CD4-positive, CD25-positive, alpha-beta regulatory T cell (primary cell): ENCODE measurements around the gene MTG1. TPM values are rescaled to one million over a fixed set of nuclear protein-coding genes. Genes with fewer than 3 reads are reported as not detected.
A peak's percentile ranks its signal among the peaks of the same experiment; 100 is the strongest.

Source experiments
- ATAC-seq, 2 donors: fragments of 150-1000 bp; cut with Tn5 transposase; one replicate each; pipeline ENCODE4 v1.10.0; 2021; ENCODE audit warnings: low read depth in 2 of 2, moderate number of reproducible peaks in 2 of 2, moderate library complexity in 1 of 2
- DNase-seq, 3 donors: peaks; one replicate each; pipeline versions ENCODE4 v3.0.0 to v3.0.0-alpha.2; 2012 to 2022; ENCODE audit warnings: mixed read lengths in 1 of 3
- H3K27ac ChIP-seq: one replicate; pipeline ENCODE4 v1.7.0; 2013; ENCODE audit warnings: mild to moderate bottlenecking, low read length; ENCODE audit not compliant: insufficient read depth, poor library complexity, severe bottlenecking
- H3K27me3 ChIP-seq: one replicate; pipeline ENCODE4 v1.7.0; 2013; ENCODE audit warnings: low read length; ENCODE audit not compliant: control insufficient read depth, insufficient read depth
- H3K36me3 ChIP-seq: one replicate; pipeline ENCODE4 v1.7.0; 2013; ENCODE audit warnings: mild to moderate bottlenecking, low read length, moderate library complexity; ENCODE audit not compliant: control insufficient read depth, insufficient read depth
- H3K4me1 ChIP-seq: 2 replicates; pipeline ENCODE4 v1.7.0; 2013; ENCODE audit warnings: mild to moderate bottlenecking, low read length; ENCODE audit not compliant: insufficient read depth, control insufficient read depth, poor library complexity, severe bottlenecking
- H3K4me3 ChIP-seq: one replicate; pipeline ENCODE4 v1.7.0; 2013; ENCODE audit warnings: low read depth, mild to moderate bottlenecking, low read length, moderate library complexity
- H3K9me3 ChIP-seq, 2 experiments: 1 replicate in 1 of 2; 2 replicates in 1 of 2; pipeline ENCODE4 v1.7.0; 2013; ENCODE audit warnings: low read length in 2 of 2, mild to moderate bottlenecking in 1 of 2, moderate library complexity in 1 of 2; ENCODE audit not compliant: control insufficient read depth in 2 of 2
- H3K27ac Mint-ChIP-seq, 3 donors: one replicate each; pipeline ENCODE4 v1.8.0; 2020 to 2022; ENCODE audit warnings: mild to moderate bottlenecking in 3 of 3, mixed read lengths in 3 of 3, moderate library complexity in 2 of 3
- H3K27me3 Mint-ChIP-seq: one replicate; pipeline ENCODE4 v1.8.0; 2022; ENCODE audit warnings: mild to moderate bottlenecking, mixed read lengths
- H3K36me3 Mint-ChIP-seq: one replicate; pipeline ENCODE4 v1.8.0; 2020; ENCODE audit warnings: mixed read lengths
- H3K4me1 Mint-ChIP-seq, 4 donors: one replicate each; pipeline ENCODE4 v1.8.0; 2020 to 2022; ENCODE audit warnings: mixed read lengths in 4 of 4, mild to moderate bottlenecking in 1 of 4
- H3K4me3 Mint-ChIP-seq, 4 donors: one replicate each; pipeline ENCODE4 v1.8.0; 2020 to 2022; ENCODE audit warnings: mild to moderate bottlenecking in 4 of 4, mixed read lengths in 4 of 4, moderate library complexity in 3 of 4
- H3K9me3 Mint-ChIP-seq, 7 donors: one replicate each; pipeline ENCODE4 v1.8.0; 2020 to 2022; ENCODE audit warnings: mixed read lengths in 7 of 7, mild to moderate bottlenecking in 3 of 7, moderate library complexity in 2 of 7
- polyA plus RNA-seq, 4 donors: library from polyadenylated mRNA; unstranded; fragments of 300-500 nt; fragmentation: Illumina TruSeq; gene quantifications; one replicate each; pipeline ENCODE4 v1.2.3, GENCODE V29; 2021
- total RNA-seq: library from RNA; stranded (reverse); gene quantifications from one replicate; pipeline ENCODE4 v1.2.3, GENCODE V29; 2022

MTG1 gene
- total and polyA plus RNA-seq, 5 donors from 2014 or later, result 36.7 to 60.8 (median 37.6) TPM

DNA sequence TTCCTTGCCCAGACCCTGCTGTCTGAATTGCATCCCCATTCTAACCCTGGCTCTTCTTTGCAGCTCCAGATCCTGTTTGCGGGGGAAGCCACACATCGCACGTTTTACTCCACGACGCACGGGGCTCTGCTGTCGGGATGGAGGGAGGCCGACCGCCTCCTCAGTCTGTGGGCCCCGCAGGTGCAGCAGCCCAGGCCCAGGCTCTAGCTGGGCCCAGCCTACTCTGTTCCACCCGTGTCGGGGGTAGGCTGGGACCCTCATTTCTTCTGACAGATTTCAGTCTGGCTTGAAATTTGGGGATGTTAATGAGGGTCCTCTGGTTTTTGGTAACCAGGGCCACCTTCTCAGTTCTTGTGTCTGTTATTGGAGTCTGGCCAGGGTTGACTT lies 2.7 kb upstream of the MTG1 start:
- ATAC-seq, result no peak
- H3K27ac ChIP-seq, result peak overlapping the region; percentile 82
- peaks cover 22 to 62% (median 24%) of the 10 kb centered on the region in 4 donors for H3K4me1 Mint-ChIP-seq

DNA sequence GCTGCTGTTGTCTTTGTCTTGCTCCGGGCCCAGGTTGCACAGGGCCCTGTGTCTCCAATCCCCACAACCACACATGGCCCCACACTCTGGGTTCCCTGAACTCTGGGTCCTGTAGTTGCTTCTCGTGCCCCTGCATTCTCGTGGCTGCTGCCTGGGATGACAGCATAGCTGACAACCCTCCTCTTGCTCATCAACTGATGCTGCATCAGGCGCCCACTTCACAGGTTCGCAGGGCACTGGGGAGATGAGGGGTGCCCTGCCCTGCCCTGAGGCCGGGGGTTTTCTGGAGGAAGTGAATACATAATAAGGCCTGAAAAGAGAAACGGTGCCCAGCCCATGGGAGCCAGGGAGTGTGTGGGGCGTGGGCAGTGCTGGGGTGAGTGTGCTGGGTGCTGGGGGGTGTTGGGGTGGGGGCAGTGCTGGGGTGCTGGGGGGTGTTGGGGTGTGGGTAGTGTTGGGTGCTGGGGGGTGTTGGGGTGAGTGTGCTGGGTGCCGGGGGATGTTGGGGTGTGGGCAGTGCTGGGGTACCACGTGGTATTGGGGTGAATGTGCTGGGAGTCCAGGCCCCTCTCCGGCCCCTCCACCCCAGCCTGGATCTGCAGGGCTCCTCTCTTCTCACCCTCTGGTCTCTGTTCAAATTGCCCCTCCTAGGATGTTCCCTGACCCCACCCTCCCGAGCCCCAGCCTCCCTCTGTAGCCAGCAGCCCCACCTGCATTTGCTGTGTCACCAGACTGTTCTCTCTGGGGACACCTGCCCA lies 2.0 kb upstream of the MTG1 start:
- Mint-ChIP-seq H3K27ac (peak overlapping the region in 2 of 3 donors; percentile 75 to 97), H3K27me3 (no peaks in the 10 kb centered on the region), H3K4me1 (peaks cover 19 to 63% (median 27%) of the 10 kb centered on the region in 4 donors), H3K4me3 (peak overlapping the region in 3 of 4 donors; percentile 62 to 90 (median 87)), H3K9me3 (no peaks in the 10 kb centered on the region), H3K36me3 (no peaks in the 10 kb centered on the region)
- ATAC-seq, result no peak
- Histone ChIP-seq H3K36me3 (peaks cover 8% of the 10 kb centered on the region), H3K27ac (peak overlapping the region; percentile 82), H3K4me3 (no peak overlapping the region), H3K4me1 (peaks cover 66% of the 10 kb centered on the region), H3K9me3 (no peaks in the 10 kb centered on the region), H3K27me3 (no peaks in the 10 kb centered on the region)
- no peak for DNase-seq

More for the DNA sequence above, 2.7 kb upstream of the MTG1 start:
- peak overlapping the region; percentile 75 to 97 (median 92) for H3K27ac Mint-ChIP-seq
- Histone ChIP-seq H3K4me1 (peaks cover 66% of the 10 kb centered on the region), H3K27me3 (no peaks in the 10 kb centered on the region), H3K4me3 (no peak overlapping the region), H3K36me3 (peaks cover 3% of the 10 kb centered on the region), H3K9me3 (no peaks in the 10 kb centered on the region)
- H3K4me3 Mint-ChIP-seq, result peak overlapping the region; percentile 62 to 90 (median 78)
- H3K9me3 Mint-ChIP-seq, result no peaks in the 10 kb centered on the region
- H3K36me3 Mint-ChIP-seq, result no peaks in the 10 kb centered on the region
- H3K27me3 Mint-ChIP-seq, result no peaks in the 10 kb centered on the region
- DNase-seq, result no peak

DNA sequence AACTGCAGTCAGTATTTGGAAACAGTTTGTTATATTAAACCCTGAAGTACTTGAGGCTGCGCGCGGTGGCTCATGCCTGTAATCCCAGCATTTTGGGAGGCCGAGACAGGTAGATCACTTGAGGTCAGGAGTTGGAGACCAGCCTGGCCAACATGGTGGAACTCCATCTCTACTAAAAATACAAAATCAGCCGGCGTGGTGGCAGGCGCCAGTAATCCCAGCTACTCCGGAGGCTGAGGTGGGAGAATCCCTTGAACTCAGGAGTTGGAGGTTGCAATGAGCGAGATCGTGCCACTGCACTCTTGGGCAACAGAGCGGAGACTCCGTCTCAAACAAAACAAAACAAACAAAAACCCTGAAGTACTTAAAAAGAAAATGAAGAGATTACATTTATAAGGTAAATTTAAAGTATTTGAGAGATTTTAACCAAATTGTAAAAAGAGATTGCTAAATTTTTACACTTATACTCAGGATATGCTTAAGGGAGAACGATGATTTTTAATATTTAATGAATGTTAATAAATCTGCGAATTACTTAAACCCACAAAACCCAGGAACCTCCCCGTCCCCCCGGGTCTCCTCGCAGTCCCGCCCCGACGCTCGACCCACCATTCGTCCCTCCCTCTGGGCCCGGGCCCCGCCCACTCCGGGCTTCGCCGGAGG lies 425 bp upstream of the MTG1 start:
- H3K27me3 Mint-ChIP-seq, result no peaks in the 10 kb centered on the region
- Histone ChIP-seq H3K4me3 (peak overlapping the region; percentile 72), H3K9me3 (no peaks in the 10 kb centered on the region), H3K36me3 (peaks cover 19% of the 10 kb centered on the region), H3K27me3 (no peaks in the 10 kb centered on the region), H3K27ac (peak overlapping the region; percentile 67), H3K4me1 (peaks cover 63% of the 10 kb centered on the region)
- no peaks in the 10 kb centered on the region for H3K9me3 Mint-ChIP-seq
- peaks cover 10% of the 10 kb centered on the region for H3K36me3 Mint-ChIP-seq
- peak overlapping the region in 2 of 3 donors; percentile 11 to 69 for H3K27ac Mint-ChIP-seq
- DNase-seq (no peak), ATAC-seq (no peak)
- peak overlapping the region; percentile 84 to 98 (median 92) for H3K4me3 Mint-ChIP-seq
- peaks cover 19 to 69% (median 35%) of the 10 kb centered on the region in 4 donors for H3K4me1 Mint-ChIP-seq

DNA sequence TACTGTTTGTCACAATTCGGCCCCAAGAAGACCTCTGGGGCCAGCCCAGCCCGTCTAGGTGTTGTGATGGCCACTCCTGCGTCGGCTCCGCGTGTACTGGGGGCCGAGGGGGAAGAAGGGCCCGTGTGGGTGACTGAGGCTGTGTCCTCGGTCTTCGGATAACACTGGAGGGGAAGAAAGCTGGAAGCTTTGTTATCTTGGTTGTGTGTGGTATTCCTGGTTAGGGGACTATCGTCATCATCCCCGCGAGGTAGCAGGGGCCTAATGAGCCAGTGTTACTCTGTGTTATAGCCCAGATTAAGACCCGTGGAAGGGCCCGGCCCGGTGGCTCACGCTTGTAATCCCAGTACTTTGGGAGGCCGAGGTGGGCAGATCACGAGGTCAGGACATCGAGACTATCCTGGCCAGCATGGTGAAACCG lies 854 bp downstream of the MTG1 start:
- H3K4me1 Mint-ChIP-seq, result peaks cover 11 to 60% (median 34%) of the 10 kb centered on the region in 4 donors
- H3K27ac Mint-ChIP-seq, result peak overlapping the region; percentile 63 to 92 (median 92)
- H3K27me3 ChIP-seq, result no peaks in the 10 kb centered on the region
- peaks cover 10% of the 10 kb centered on the region for H3K36me3 Mint-ChIP-seq
- DNase-seq (no peak), ATAC-seq (no peak)
- H3K9me3 ChIP-seq, result no peaks in the 10 kb centered on the region
- H3K9me3 Mint-ChIP-seq, result no peaks in the 10 kb centered on the region
- no peaks in the 10 kb centered on the region for H3K27me3 Mint-ChIP-seq
- peaks cover 29% of the 10 kb centered on the region for H3K36me3 ChIP-seq
- peak overlapping the region; percentile 67 for H3K27ac ChIP-seq
- peak overlapping the region; percentile 84 to 98 (median 92) for H3K4me3 Mint-ChIP-seq
- peak overlapping the region; percentile 75 for H3K4me3 ChIP-seq
- H3K4me1 ChIP-seq, result peaks cover 50% of the 10 kb centered on the region

DNA sequence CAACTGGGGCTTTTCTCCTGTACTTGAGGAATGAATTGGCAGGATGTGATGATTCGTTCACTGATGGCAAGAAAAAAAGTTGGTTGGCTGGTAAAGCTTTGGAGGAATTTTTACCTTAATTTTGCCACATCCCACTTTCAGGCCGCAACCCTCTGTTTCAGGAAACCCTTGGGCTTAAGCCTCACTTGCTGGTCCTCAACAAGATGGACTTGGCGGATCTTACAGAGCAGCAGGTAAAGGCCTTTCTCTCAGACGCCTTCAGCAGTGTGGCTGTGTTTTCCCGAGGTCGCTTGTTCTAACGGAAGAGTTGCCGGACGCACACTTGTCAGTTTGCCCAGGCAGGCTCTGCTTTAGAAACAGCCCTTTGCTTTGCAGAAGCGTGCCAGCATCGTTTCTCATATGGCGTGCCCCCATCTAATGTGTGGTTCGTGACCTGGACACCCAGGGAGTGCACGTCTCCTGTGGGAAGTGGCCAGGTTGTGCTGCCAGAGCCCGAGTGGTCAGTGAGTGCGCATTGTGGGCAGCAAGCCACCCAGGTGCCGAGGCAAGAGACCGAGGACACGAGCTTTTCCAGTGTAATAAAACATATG lies 2.2 kb downstream of the MTG1 start:
- H3K27me3 ChIP-seq, result no peaks in the 10 kb centered on the region
- ATAC-seq, result no peak
- no peaks in the 10 kb centered on the region for H3K27me3 Mint-ChIP-seq
- H3K4me1 ChIP-seq, result peaks cover 50% of the 10 kb centered on the region
- H3K4me3 Mint-ChIP-seq, result peak overlapping the region in 3 of 4 donors; percentile 74 to 98 (median 92)
- peaks cover 10 to 54% (median 35%) of the 10 kb centered on the region in 4 donors for H3K4me1 Mint-ChIP-seq
- H3K9me3 Mint-ChIP-seq, result no peaks in the 10 kb centered on the region
- peaks cover 10% of the 10 kb centered on the region for H3K36me3 Mint-ChIP-seq
- no peak overlapping the region for H3K27ac Mint-ChIP-seq
- H3K4me3 ChIP-seq, result no peak overlapping the region
- H3K27ac ChIP-seq, result no peak overlapping the region
- DNase-seq, result no peak
- peaks cover 34% of the 10 kb centered on the region for H3K36me3 ChIP-seq
- H3K9me3 ChIP-seq, result no peaks in the 10 kb centered on the region

DNA sequence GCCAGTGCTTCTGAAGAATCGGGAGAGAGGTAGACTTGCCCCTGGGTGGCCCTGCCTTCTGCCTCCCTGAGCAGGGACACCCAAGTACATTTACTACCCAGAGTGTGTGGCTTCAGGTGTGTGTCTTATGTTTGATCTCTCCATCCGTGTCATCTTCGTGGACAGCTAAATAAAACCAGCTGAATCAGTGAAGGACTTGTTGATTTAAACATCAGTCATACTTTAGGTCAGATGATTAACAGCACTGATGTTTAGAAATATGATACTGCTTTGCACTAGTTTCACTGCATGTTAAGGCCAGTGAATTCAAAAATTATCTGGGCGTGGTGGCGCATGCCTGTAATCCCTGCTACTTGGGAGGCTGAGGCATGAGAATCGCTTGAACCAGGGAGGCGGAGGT lies 4.0 kb downstream of the MTG1 start:
- H3K9me3 Mint-ChIP-seq, result no peaks in the 10 kb centered on the region
- H3K27ac ChIP-seq, result no peak overlapping the region
- no peak overlapping the region for H3K4me3 ChIP-seq
- H3K4me3 Mint-ChIP-seq, result peak overlapping the region in 1 of 4 donors; percentile 66
- ATAC-seq (no peak), DNase-seq (no peak)
- no peak overlapping the region for H3K27ac Mint-ChIP-seq
- H3K36me3 ChIP-seq, result peaks cover 43% of the 10 kb centered on the region
- H3K27me3 ChIP-seq, result no peaks in the 10 kb centered on the region
- peaks cover 14 to 51% (median 36%) of the 10 kb centered on the region in 4 donors for H3K4me1 Mint-ChIP-seq
- H3K4me1 ChIP-seq, result peaks cover 35% of the 10 kb centered on the region
- H3K36me3 Mint-ChIP-seq, result peaks cover 17% of the 10 kb centered on the region
- H3K9me3 ChIP-seq, result no peaks in the 10 kb centered on the region
- no peaks in the 10 kb centered on the region for H3K27me3 Mint-ChIP-seq

DNA sequence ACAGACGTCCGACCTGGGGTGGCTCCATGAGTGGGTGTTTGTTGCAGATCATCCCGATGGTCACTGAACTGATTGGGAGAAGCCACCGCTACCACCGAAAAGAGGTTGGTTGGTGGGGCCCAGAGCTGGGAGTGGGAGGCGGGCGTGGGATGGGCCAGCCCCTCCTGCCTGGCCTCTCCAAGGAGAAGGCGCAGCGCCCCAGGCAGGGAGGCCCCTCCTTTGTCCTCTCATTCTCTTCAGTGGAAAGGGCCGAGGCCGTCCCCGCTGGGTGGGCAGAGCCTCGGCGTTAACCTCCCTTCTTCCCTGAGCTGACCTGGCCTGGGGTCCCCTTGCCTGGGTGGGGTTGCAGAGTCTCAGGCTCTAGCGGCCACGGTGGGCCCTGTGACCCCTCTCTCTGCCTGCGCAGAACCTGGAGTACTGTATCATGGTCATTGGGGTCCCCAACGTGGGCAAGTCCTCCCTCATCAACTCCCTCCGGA lies 5.2 kb downstream of the MTG1 start:
- no peaks in the 10 kb centered on the region for H3K27me3 ChIP-seq
- no peak overlapping the region for H3K27ac ChIP-seq
- Mint-ChIP-seq H3K36me3 (peaks cover 23% of the 10 kb centered on the region), H3K9me3 (no peaks in the 10 kb centered on the region), H3K27ac (no peak overlapping the region), H3K4me3 (no peak overlapping the region), H3K27me3 (no peaks in the 10 kb centered on the region), H3K4me1 (peaks cover 14 to 45% (median 36%) of the 10 kb centered on the region in 4 donors)
- ATAC-seq (no peak), DNase-seq (no peak)
- peaks cover 28% of the 10 kb centered on the region for H3K4me1 ChIP-seq
- no peak overlapping the region for H3K4me3 ChIP-seq
- peaks cover 52% of the 10 kb centered on the region for H3K36me3 ChIP-seq
- H3K9me3 ChIP-seq, result no peaks in the 10 kb centered on the region
